A549 (cell line): ENCODE data around the gene ATP9B. TPM values are rescaled to one million over a fixed set of nuclear protein-coding genes. Genes with fewer than 3 reads are reported as not detected.

Source experiments
- ATAC-seq, 2 experiments: fragments of 200-7000 bp in 1 of 2; fragments of >200 bp in 1 of 2; cut with Nextera tagmentation in 1 of 2; cut with Tn5 transposase in 1 of 2; 3 replicates each; pipeline versions ENCODE4 v1.8.0 to v1.9.1; 2018 to 2020; ENCODE audit warnings: mild to moderate bottlenecking in 1 of 2, moderate library complexity in 1 of 2
- CTCF ChIA-PET: fragments of 300-600 bp; sonication (Branson Sonifier 250); formaldehyde crosslinking; extraction: SDS; loops from one replicate; lab custom pipeline; 2021; ENCODE audit warnings: antibody characterized with exemption, inconsistent platforms; lab: Yijun Ruan, JAX
- POLR2A ChIA-PET: fragments of 350-600 bp; formaldehyde crosslinking; extraction: SDS; loops from one replicate; lab custom pipeline; 2021; ENCODE audit warnings: antibody characterized with exemption, inconsistent platforms; lab: Yijun Ruan, JAX
- DNase-seq, 2 experiments: peaks; one replicate each; pipeline versions ENCODE4 v3.0.0 to v3.0.0-alpha.2; 2011 to 2016; ENCODE audit warnings: low read depth in 1 of 2, low spot score in 1 of 2
- FAIRE-seq: peaks from 2 replicates; lab custom pipeline; 2011; peaks lifted over from hg19 to GRCh38; lab: Jason Lieb, UNC
- H3K27ac ChIP-seq, 2 experiments: fragments of >200 bp; sonication (Bioruptor Twin); formaldehyde crosslinking; 3 replicates each; pipeline ENCODE4 v1.5.1; 2016 to 2017
- H3K4me1 ChIP-seq: fragments of >200 bp; sonication (Bioruptor Twin); formaldehyde crosslinking; 3 replicates; pipeline ENCODE4 v1.6.1; 2016
- H3K4me2 ChIP-seq: fragments of >200 bp; sonication (Bioruptor Twin); formaldehyde crosslinking; 3 replicates; pipeline ENCODE4 v1.6.1; 2016
- H3K4me3 ChIP-seq: fragments of >200 bp; sonication (Bioruptor Twin); formaldehyde crosslinking; 3 replicates; pipeline ENCODE4 v1.5.1; 2016
- H3K9me3 ChIP-seq: fragments of >200 bp; sonication (Bioruptor Twin); formaldehyde crosslinking; 3 replicates; pipeline ENCODE4 v1.6.1; 2016
- ATOH8 ChIP-seq: fragments of 250-450 bp; sonication (Bioruptor Pico); IDR thresholded peaks from 2 replicates; pipeline ENCODE4 v1.5.0; 2020; ENCODE audit warnings: low read depth, mild to moderate bottlenecking, moderate library complexity
- CHD2 ChIP-seq: fragments of 150-350 bp; IDR thresholded peaks from 2 replicates; pipeline ENCODE4 v1.6.1; 2014; ENCODE audit warnings: low read length; ENCODE audit not compliant: partially characterized antibody
- CTCF ChIP-seq: fragments of >200 bp; sonication (Bioruptor Twin); formaldehyde crosslinking; IDR thresholded peaks from 3 replicates; pipeline ENCODE4 v1.5.1; 2016
- EP300 ChIP-seq, 2 experiments: fragments of >200 bp; sonication (Bioruptor Twin); formaldehyde crosslinking; IDR thresholded peaks; 2 replicates in 1 of 2; 3 replicates in 1 of 2; pipeline ENCODE4 v1.6.1; 2016 to 2017
- FOXS1 ChIP-seq: fragments of 250-450 bp; sonication (Bioruptor Pico); IDR thresholded peaks from 2 replicates; pipeline ENCODE4 v1.5.0; 2020; ENCODE audit warnings: mild to moderate bottlenecking, moderate library complexity
- GATA3 ChIP-seq: IDR thresholded peaks from 2 replicates; pipeline ENCODE4 v1.6.1; 2012; ENCODE audit warnings: borderline replicate concordance
- JUN ChIP-seq, 2 experiments: fragments of >200 bp; sonication (Bioruptor Twin); formaldehyde crosslinking; IDR thresholded peaks; 2 replicates in 1 of 2; 3 replicates in 1 of 2; pipeline ENCODE4 v1.6.1; 2016 to 2017
- MAX ChIP-seq: IDR thresholded peaks from 2 replicates; pipeline ENCODE4 v1.6.1; 2012
- NPAS2 ChIP-seq: fragments of 250-450 bp; sonication (Bioruptor Pico); IDR thresholded peaks from 2 replicates; pipeline ENCODE4 v1.8.0; 2022; ENCODE audit warnings: mild to moderate bottlenecking, moderate library complexity, borderline replicate concordance
- PBX3 ChIP-seq: IDR thresholded peaks from 2 replicates; pipeline ENCODE4 v1.6.1; 2012
- PHF8 ChIP-seq: fragments of 200-600 bp; sonication (generic); IDR thresholded peaks from 2 replicates; pipeline ENCODE4 v1.6.1; 2016; ENCODE audit warnings: low read depth, mild to moderate bottlenecking, antibody characterized with exemption, moderate library complexity, borderline replicate concordance
- POLR2A ChIP-seq: IDR thresholded peaks from 2 replicates; pipeline ENCODE4 v1.6.1; 2012; ENCODE audit warnings: mild to moderate bottlenecking, low read length
- RCOR1 ChIP-seq: fragments of 150-350 bp; IDR thresholded peaks from 2 replicates; pipeline ENCODE4 v1.6.1; 2014; ENCODE audit warnings: antibody characterized with exemption, low read length, low read depth
- RFX5 ChIP-seq: fragments of 450-650 bp; IDR thresholded peaks from 2 replicates; pipeline ENCODE4 v1.7.1; 2014; ENCODE audit warnings: antibody characterized with exemption, mild to moderate bottlenecking, moderate library complexity
- SMC3 ChIP-seq: fragments of >200 bp; sonication (Bioruptor Twin); formaldehyde crosslinking; IDR thresholded peaks from 3 replicates; pipeline ENCODE4 v1.6.1; 2018; ENCODE audit warnings: inconsistent platforms
- SREBF2 ChIP-seq: fragments of 450-650 bp; IDR thresholded peaks from 2 replicates; pipeline ENCODE4 v1.6.1; 2014; ENCODE audit warnings: mild to moderate bottlenecking, moderate library complexity
- TFCP2L1 ChIP-seq: fragments of 250-450 bp; sonication (Bioruptor Pico); IDR thresholded peaks from 2 replicates; pipeline ENCODE4 v1.5.0; 2021; ENCODE audit warnings: mild to moderate bottlenecking
- ZNF302 ChIP-seq: fragments of 250-450 bp; sonication (Bioruptor Pico); IDR thresholded peaks from 2 replicates; pipeline ENCODE4 v1.9.0; 2021; ENCODE audit warnings: inconsistent platforms, mild to moderate bottlenecking, moderate library complexity
- WGBS: methylation state at CpG from one replicate; pipeline ENCODE4 v1.1.6; 2017; ENCODE audit errors: missing lambda C conversion rate; 5-methylcytosine and 5-hydroxymethylcytosine counted together
- polyA plus RNA-seq, 4 experiments: library from polyadenylated mRNA; depleted of rRNA in 3 of 4; stranded (reverse); fragments of >200 nt; fragmentation: RNase III in 1 of 4; extraction: RNeasy Plus Mini Kit Qiagen cat#74134 plus additional on column Dnase treatment in 1 of 4; gene quantifications; 2 replicates in 3 of 4; 3 replicates in 1 of 4; pipeline ENCODE4 v1.2.3, GENCODE V29; 2011 to 2017
- TF ChIP-seq, protein P1 (sequence below): fragments of 200-600 bp; sonication (generic); IDR thresholded peaks from 2 replicates; pipeline ENCODE4 v1.6.1; 2016; ENCODE audit warnings: antibody characterized with exemption, mild to moderate bottlenecking, moderate library complexity
- TF ChIP-seq, protein P2 (sequence below): fragments of 450-650 bp; IDR thresholded peaks from 2 replicates; pipeline ENCODE4 v1.6.1; 2014; ENCODE audit warnings: antibody characterized with exemption

The ATP9B gene
- polyA plus RNA-seq, 2 of the 4 experiments (the other 2 are of a cell fraction), result 22.6 to 35.7 TPM

DNA sequence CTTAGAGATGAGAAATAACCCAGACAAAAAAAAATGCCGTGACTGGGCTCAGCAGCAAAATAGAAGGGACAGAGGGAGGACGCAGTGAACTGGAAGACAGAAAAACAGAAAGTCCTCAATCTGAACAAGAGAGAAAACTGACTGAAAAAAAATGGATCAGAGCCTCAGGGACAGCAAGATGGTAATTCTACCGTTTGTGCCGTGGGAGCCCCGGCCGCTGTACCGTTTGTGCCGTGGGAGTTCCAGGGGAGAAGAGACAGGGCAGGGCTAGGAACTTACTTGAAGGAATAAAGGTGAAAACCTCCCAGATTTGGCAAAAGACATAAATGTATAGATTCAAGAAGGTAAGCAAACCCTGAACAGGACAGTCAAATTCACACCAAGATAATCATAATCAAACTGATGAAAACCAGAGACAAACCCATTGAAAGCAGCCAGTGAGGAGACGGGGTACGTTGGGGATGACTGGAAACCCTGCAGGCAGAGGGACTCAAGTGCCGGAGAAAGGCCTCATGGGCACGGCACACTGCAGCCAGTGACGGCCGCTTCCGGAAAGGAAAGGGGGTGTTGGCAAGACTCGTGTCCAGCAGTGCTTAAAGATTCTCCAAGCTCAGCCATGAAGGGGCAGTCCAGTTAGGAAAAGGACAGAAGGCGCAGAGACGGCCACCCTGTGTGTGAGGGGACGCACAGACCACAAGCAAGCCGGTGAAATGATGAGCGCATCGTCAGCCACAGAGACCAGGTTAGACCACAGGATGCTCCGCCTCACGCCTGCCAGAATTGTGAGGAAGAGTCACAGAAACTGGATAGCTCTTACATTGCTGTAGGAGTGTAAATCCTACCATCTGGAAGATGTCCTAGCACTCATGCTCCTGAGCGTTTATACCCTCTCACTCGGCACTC lies 286.5 kb downstream of the ATP9B start:
- 93% methylated on average over 21 of the region's 26 CpGs for WGBS
- CTCF ChIA-PET, result interaction anchor here (0.6 kb wide), 1 partner anchor 1035 kb away, joined by 3 read pairs; no protein-coding TSS in a partner anchor
- TF ChIP-seq RFX5 (no peak), POLR2A (no peak), FOXS1 (CRISPR knock-in tag) (no peak), JUN (IDR thresholded peaks at IDR 0.05) (no peak), SREBF2 (no peak), RCOR1 (no peak), ZNF302 (CRISPR knock-in tag) (no peak), MAX (no peak), SMC3 (no peak)
- POLR2A ChIA-PET, result no interaction called here
- FAIRE-seq (no peak), ATAC-seq (no peak), DNase-seq (no peak)
- no peak overlapping the region for H3K4me3 ChIP-seq
- H3K4me2 ChIP-seq, result no peak overlapping the region
- no peaks in the 10 kb centered on the region for H3K4me1 ChIP-seq
- H3K27ac ChIP-seq, result no peak overlapping the region
- H3K9me3 ChIP-seq, result no peaks in the 10 kb centered on the region

DNA sequence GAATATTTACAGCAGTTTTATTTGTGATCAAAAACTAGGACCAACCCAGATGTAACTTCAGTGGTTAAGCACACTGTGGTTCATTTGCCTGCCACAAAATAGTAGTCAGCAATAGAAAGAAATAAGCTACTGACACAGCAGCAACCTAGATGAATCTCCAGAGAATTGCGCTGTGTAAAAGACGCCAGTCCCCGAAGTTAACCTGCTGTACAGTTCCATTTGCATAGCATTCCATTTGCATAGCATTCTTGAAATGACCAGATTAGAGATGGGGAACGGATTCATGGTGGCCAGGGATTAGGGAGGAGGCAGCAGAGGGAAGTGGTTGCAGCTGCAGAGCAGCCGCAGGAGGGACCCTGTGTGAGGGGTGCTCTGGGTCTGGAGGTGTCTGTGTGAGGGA lies 287.2 kb downstream of the ATP9B start:
- CTCF ChIA-PET, result interaction anchor here (0.6 kb wide), 1 partner anchor 1036 kb away, joined by 3 read pairs; no protein-coding TSS in a partner anchor
- 97% methylated on average over 5 of the region's 5 CpGs for WGBS

More for the DNA sequence above, 287.2 kb downstream of the ATP9B start:
- no peak overlapping the region for H3K4me2 ChIP-seq
- FAIRE-seq (no peak), DNase-seq (no peak), ATAC-seq (no peak)
- H3K4me1 ChIP-seq, result no peaks in the 10 kb centered on the region
- POLR2A ChIA-PET, result no interaction called here
- no peak overlapping the region for H3K4me3 ChIP-seq
- no peak overlapping the region for H3K27ac ChIP-seq
- TF ChIP-seq JUN (IDR thresholded peaks at IDR 0.05) (no peak), TFCP2L1 (CRISPR knock-in tag) (no peak), EP300 (IDR thresholded peaks at IDR 0.05) (no peak), PHF8 (no peak), GATA3 (no peak), CTCF (no peak), RCOR1 (no peak), PBX3 (no peak), ZNF302 (CRISPR knock-in tag) (no peak), CHD2 (no peak), ATOH8 (CRISPR knock-in tag) (no peak), NPAS2 (no peak)
- TF ChIP-seq, protein P1, sequence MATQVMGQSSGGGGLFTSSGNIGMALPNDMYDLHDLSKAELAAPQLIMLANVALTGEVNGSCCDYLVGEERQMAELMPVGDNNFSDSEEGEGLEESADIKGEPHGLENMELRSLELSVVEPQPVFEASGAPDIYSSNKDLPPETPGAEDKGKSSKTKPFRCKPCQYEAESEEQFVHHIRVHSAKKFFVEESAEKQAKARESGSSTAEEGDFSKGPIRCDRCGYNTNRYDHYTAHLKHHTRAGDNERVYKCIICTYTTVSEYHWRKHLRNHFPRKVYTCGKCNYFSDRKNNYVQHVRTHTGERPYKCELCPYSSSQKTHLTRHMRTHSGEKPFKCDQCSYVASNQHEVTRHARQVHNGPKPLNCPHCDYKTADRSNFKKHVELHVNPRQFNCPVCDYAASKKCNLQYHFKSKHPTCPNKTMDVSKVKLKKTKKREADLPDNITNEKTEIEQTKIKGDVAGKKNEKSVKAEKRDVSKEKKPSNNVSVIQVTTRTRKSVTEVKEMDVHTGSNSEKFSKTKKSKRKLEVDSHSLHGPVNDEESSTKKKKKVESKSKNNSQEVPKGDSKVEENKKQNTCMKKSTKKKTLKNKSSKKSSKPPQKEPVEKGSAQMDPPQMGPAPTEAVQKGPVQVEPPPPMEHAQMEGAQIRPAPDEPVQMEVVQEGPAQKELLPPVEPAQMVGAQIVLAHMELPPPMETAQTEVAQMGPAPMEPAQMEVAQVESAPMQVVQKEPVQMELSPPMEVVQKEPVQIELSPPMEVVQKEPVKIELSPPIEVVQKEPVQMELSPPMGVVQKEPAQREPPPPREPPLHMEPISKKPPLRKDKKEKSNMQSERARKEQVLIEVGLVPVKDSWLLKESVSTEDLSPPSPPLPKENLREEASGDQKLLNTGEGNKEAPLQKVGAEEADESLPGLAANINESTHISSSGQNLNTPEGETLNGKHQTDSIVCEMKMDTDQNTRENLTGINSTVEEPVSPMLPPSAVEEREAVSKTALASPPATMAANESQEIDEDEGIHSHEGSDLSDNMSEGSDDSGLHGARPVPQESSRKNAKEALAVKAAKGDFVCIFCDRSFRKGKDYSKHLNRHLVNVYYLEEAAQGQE, result no peak
- TF ChIP-seq, protein P2, sequence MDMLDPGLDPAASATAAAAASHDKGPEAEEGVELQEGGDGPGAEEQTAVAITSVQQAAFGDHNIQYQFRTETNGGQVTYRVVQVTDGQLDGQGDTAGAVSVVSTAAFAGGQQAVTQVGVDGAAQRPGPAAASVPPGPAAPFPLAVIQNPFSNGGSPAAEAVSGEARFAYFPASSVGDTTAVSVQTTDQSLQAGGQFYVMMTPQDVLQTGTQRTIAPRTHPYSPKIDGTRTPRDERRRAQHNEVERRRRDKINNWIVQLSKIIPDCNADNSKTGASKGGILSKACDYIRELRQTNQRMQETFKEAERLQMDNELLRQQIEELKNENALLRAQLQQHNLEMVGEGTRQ, result no peak
- no peaks in the 10 kb centered on the region for H3K9me3 ChIP-seq
